Neural progenitor cell (in vitro differentiated cells): ENCODE results near the gene CREG1.

Experiments
- EZH2phosphoT487 ChIP-seq: fragments of 200-600 bp; sonication (generic); IDR thresholded peaks from 2 replicates; pipeline ENCODE4 v1.6.1; 2017; ENCODE audit warnings: antibody characterized with exemption
- TF ChIP-seq, protein P1 (sequence below): fragments of 200-600 bp; sonication (generic); IDR thresholded peaks from 2 replicates; pipeline ENCODE4 v1.5.1; 2017; ENCODE audit warnings: antibody characterized with exemption, mild to moderate bottlenecking

DNA sequence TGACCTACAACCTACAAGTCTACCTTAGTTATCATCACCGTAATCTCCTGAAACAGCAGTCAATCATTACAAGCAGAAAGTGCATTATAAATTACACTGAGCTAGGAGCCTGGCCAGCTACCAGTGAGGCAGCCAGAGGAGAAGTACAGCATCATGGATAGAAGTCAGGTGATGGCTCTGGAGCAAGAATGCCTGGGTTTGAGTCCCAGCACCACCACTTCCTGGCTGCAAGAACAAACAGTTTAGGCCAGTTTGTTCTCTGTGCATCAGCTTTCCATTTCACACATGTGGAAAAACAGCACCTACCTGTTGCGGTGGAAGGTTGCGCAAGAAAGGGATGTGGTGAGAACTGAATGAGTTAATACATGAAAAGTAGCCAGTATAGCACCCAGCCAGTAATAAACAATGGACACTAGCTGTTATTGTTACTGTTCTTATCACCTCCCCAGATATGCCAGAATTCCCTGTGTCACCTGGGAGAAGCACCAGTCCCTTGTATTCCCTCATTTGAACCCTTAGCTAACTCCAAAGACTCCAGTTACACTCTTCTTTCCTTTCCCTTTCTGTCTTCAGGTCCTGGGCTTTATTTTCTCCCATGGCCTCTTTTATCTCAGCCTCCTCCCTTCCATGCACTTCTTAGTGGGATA is 9.0 kb downstream of the CREG1 start:
- TF ChIP-seq, protein P1, sequence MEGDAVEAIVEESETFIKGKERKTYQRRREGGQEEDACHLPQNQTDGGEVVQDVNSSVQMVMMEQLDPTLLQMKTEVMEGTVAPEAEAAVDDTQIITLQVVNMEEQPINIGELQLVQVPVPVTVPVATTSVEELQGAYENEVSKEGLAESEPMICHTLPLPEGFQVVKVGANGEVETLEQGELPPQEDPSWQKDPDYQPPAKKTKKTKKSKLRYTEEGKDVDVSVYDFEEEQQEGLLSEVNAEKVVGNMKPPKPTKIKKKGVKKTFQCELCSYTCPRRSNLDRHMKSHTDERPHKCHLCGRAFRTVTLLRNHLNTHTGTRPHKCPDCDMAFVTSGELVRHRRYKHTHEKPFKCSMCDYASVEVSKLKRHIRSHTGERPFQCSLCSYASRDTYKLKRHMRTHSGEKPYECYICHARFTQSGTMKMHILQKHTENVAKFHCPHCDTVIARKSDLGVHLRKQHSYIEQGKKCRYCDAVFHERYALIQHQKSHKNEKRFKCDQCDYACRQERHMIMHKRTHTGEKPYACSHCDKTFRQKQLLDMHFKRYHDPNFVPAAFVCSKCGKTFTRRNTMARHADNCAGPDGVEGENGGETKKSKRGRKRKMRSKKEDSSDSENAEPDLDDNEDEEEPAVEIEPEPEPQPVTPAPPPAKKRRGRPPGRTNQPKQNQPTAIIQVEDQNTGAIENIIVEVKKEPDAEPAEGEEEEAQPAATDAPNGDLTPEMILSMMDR: no peak
- TF ChIP-seq EZH2phosphoT487: no peak
